ENCODE measurements around the gene GSX2.

The GSX2 gene

GRCh38 chr4:54085284-54085683, 14.7 kb upstream of the GSX2 start:
- no peak overlapping the region for H4K8ac ChIP-seq (ENCODE audit: low read length)
- H3K18ac ChIP-seq (ENCODE audit: low read depth in 1 of 2, low read length in 2 of 2): no peak overlapping the region
- WGBS: 55% methylated on average over 3 of the region's 3 CpGs
- no peaks in the 10 kb centered on the region for H3K9me3 ChIP-seq (ENCODE audit: control insufficient read depth, low read length)
- H2BK5ac ChIP-seq (ENCODE audit: low read depth, low read length, poor library complexity, severe bottlenecking): no peak overlapping the region
- H3K4ac ChIP-seq (ENCODE audit: low read depth in 1 of 2, low read length in 2 of 2): no peak overlapping the region
- peak overlapping the region; percentile 53 for H3K27ac ChIP-seq (ENCODE audit: low read length, poor library complexity, severe bottlenecking)
- H2BK12ac ChIP-seq (ENCODE audit: low read length in 2 of 2): peak overlapping the region in 1 of 2 experiments; percentile 38
- H3K23ac ChIP-seq (ENCODE audit: low read length in 2 of 2): no peak overlapping the region
- H3K9ac ChIP-seq (ENCODE audit: low read length): peak overlapping the region; percentile 80
- H3K14ac ChIP-seq (ENCODE audit: low read length in 2 of 2): no peak overlapping the region
- H3K36me3 ChIP-seq (ENCODE audit: control insufficient read depth in 1 of 2, insufficient read depth in 2 of 2, low read depth in 1 of 2, low read length in 2 of 2): no peaks in the 10 kb centered on the region
- H3K79me1 ChIP-seq (replicated peaks; ENCODE audit: low read length, poor library complexity, severe bottlenecking): no peaks in the 10 kb centered on the region
- no peaks in the 10 kb centered on the region for H3K27me3 ChIP-seq (ENCODE audit: control insufficient read depth in 1 of 2, insufficient read depth in 1 of 2, low read length in 2 of 2)
- H3K4me2 ChIP-seq (ENCODE audit: low read length, poor library complexity, severe bottlenecking): no peak overlapping the region
- peak; percentile 89 for DNase-seq
- H4K91ac ChIP-seq (ENCODE audit: low read length): no peak overlapping the region
- no peak overlapping the region for H2AK5ac ChIP-seq (ENCODE audit: low read length, severe bottlenecking)
- no peak overlapping the region for H2BK120ac ChIP-seq (ENCODE audit: low read depth, low read length)
- no peaks in the 10 kb centered on the region for H3K4me1 ChIP-seq (ENCODE audit: control insufficient read depth, insufficient read depth, low read depth, low read length)
- H2AFZ ChIP-seq (ENCODE audit: low read depth, low read length): no peak overlapping the region
- H3K4me3 ChIP-seq (ENCODE audit: insufficient read depth in 1 of 2, low read depth in 1 of 2, low read length in 2 of 2): no peak overlapping the region
- H2BK15ac ChIP-seq (ENCODE audit: low read depth, poor library complexity, severe bottlenecking): no peak overlapping the region

- no peak for DNase-seq
- Histone ChIP-seq H2BK12ac (ENCODE audit: low read length in 2 of 2) (no peak overlapping the region), H3K23ac (ENCODE audit: low read length in 2 of 2) (no peak overlapping the region), H2AK5ac (ENCODE audit: low read length, severe bottlenecking) (no peak overlapping the region), H2BK120ac (ENCODE audit: low read depth, low read length) (no peak overlapping the region), H2BK5ac (ENCODE audit: low read depth, low read length, poor library complexity, severe bottlenecking) (no peak overlapping the region), H3K9ac (ENCODE audit: low read length) (no peak overlapping the region), H3K27ac (ENCODE audit: low read length, poor library complexity, severe bottlenecking) (no peak overlapping the region), H2BK15ac (ENCODE audit: low read depth, poor library complexity, severe bottlenecking) (no peak overlapping the region), H3K4me2 (ENCODE audit: low read length, poor library complexity, severe bottlenecking) (no peak overlapping the region), H3K4me3 (ENCODE audit: insufficient read depth in 1 of 2, low read depth in 1 of 2, low read length in 2 of 2) (no peak overlapping the region), H4K8ac (ENCODE audit: low read length) (no peak overlapping the region), H3K79me1 (replicated peaks; ENCODE audit: low read length, poor library complexity, severe bottlenecking) (no peaks in the 10 kb centered on the region), H4K91ac (ENCODE audit: low read length) (no peak overlapping the region), H2AFZ (ENCODE audit: low read depth, low read length) (no peak overlapping the region), H3K18ac (ENCODE audit: low read depth in 1 of 2, low read length in 2 of 2) (no peak overlapping the region), H3K4me1 (ENCODE audit: control insufficient read depth, insufficient read depth, low read depth, low read length) (peaks cover 14% of the 10 kb centered on the region), H3K4ac (ENCODE audit: low read depth in 1 of 2, low read length in 2 of 2) (no peak overlapping the region), H3K27me3 (ENCODE audit: control insufficient read depth in 1 of 2, insufficient read depth in 1 of 2, low read length in 2 of 2) (peaks cover 15 to 27% of the 10 kb centered on the region in 2 experiments), H3K14ac (ENCODE audit: low read length in 2 of 2) (no peak overlapping the region), H3K9me3 (ENCODE audit: control insufficient read depth, low read length) (no peaks in the 10 kb centered on the region), H3K36me3 (ENCODE audit: control insufficient read depth in 1 of 2, insufficient read depth in 2 of 2, low read depth in 1 of 2, low read length in 2 of 2) (no peaks in the 10 kb centered on the region)
- 100% methylated on average over 1 of the region's 1 CpG for WGBS
Observed at GRCh38 chr4:54089875-54090274, 10.1 kb upstream of the GSX2 start.

- H2BK120ac ChIP-seq (ENCODE audit: low read depth, low read length): no peak overlapping the region
- H2AFZ ChIP-seq (ENCODE audit: low read depth, low read length): no peak overlapping the region
- H2AK5ac ChIP-seq (ENCODE audit: low read length, severe bottlenecking): no peak overlapping the region
- no peak overlapping the region for H2BK5ac ChIP-seq (ENCODE audit: low read depth, low read length, poor library complexity, severe bottlenecking)
- H3K9ac ChIP-seq (ENCODE audit: low read length): no peak overlapping the region
- H4K91ac ChIP-seq (ENCODE audit: low read length): no peak overlapping the region
- peaks cover 14% of the 10 kb centered on the region for H3K4me1 ChIP-seq (ENCODE audit: control insufficient read depth, insufficient read depth, low read depth, low read length)
- no peaks in the 10 kb centered on the region for H3K79me1 ChIP-seq (replicated peaks; ENCODE audit: low read length, poor library complexity, severe bottlenecking)
- no peak overlapping the region for H2BK12ac ChIP-seq (ENCODE audit: low read length in 2 of 2)
- no peak overlapping the region for H3K18ac ChIP-seq (ENCODE audit: low read depth in 1 of 2, low read length in 2 of 2)
- H3K27ac ChIP-seq (ENCODE audit: low read length, poor library complexity, severe bottlenecking): no peak overlapping the region
- no peak overlapping the region for H3K4me2 ChIP-seq (ENCODE audit: low read length, poor library complexity, severe bottlenecking)
- H3K36me3 ChIP-seq (ENCODE audit: control insufficient read depth in 1 of 2, insufficient read depth in 2 of 2, low read depth in 1 of 2, low read length in 2 of 2): no peaks in the 10 kb centered on the region
- no peak overlapping the region for H2BK15ac ChIP-seq (ENCODE audit: low read depth, poor library complexity, severe bottlenecking)
- 94% methylated on average over 3 of the region's 8 CpGs for WGBS
- no peak overlapping the region for H3K23ac ChIP-seq (ENCODE audit: low read length in 2 of 2)
- no peak overlapping the region for H3K14ac ChIP-seq (ENCODE audit: low read length in 2 of 2)
- H3K4ac ChIP-seq (ENCODE audit: low read depth in 1 of 2, low read length in 2 of 2): no peak overlapping the region
- H4K8ac ChIP-seq (ENCODE audit: low read length): no peak overlapping the region
- H3K4me3 ChIP-seq (ENCODE audit: insufficient read depth in 1 of 2, low read depth in 1 of 2, low read length in 2 of 2): peak overlapping the region in 1 of 2 experiments; percentile 88
- H3K9me3 ChIP-seq (ENCODE audit: control insufficient read depth, low read length): no peaks in the 10 kb centered on the region
- DNase-seq: no peak
- peaks cover 20 to 33% of the 10 kb centered on the region in 2 experiments for H3K27me3 ChIP-seq (ENCODE audit: control insufficient read depth in 1 of 2, insufficient read depth in 1 of 2, low read length in 2 of 2)
Observed at GRCh38 chr4:54090404-54090803, 9.6 kb upstream of the GSX2 start.

GRCh38 chr4:54090804-54091623, 8.9 kb upstream of the GSX2 start:
- Histone ChIP-seq H3K4me2 (ENCODE audit: low read length, poor library complexity, severe bottlenecking) (peak overlapping the region; percentile 94), H3K36me3 (ENCODE audit: control insufficient read depth in 1 of 2, insufficient read depth in 2 of 2, low read depth in 1 of 2, low read length in 2 of 2) (no peaks in the 10 kb centered on the region), H3K9me3 (ENCODE audit: control insufficient read depth, low read length) (no peaks in the 10 kb centered on the region), H2BK15ac (ENCODE audit: low read depth, poor library complexity, severe bottlenecking) (no peak overlapping the region), H3K9ac (ENCODE audit: low read length) (peak overlapping the region; percentile 77), H3K18ac (ENCODE audit: low read depth in 1 of 2, low read length in 2 of 2) (peak overlapping the region in 1 of 2 experiments; percentile 6), H3K14ac (ENCODE audit: low read length in 2 of 2) (no peak overlapping the region), H2AFZ (ENCODE audit: low read depth, low read length) (no peak overlapping the region), H3K4me1 (ENCODE audit: control insufficient read depth, insufficient read depth, low read depth, low read length) (peaks cover 14% of the 10 kb centered on the region), H2AK5ac (ENCODE audit: low read length, severe bottlenecking) (no peak overlapping the region), H3K27me3 (ENCODE audit: control insufficient read depth in 1 of 2, insufficient read depth in 1 of 2, low read length in 2 of 2) (peaks cover 24 to 39% of the 10 kb centered on the region in 2 experiments), H3K27ac (ENCODE audit: low read length, poor library complexity, severe bottlenecking) (peak overlapping the region; percentile 16), H3K4me3 (ENCODE audit: insufficient read depth in 1 of 2, low read depth in 1 of 2, low read length in 2 of 2) (peak overlapping the region; percentile 23 to 88), H4K91ac (ENCODE audit: low read length) (no peak overlapping the region), H2BK12ac (ENCODE audit: low read length in 2 of 2) (no peak overlapping the region), H2BK5ac (ENCODE audit: low read depth, low read length, poor library complexity, severe bottlenecking) (no peak overlapping the region), H3K79me1 (replicated peaks; ENCODE audit: low read length, poor library complexity, severe bottlenecking) (no peaks in the 10 kb centered on the region), H3K4ac (ENCODE audit: low read depth in 1 of 2, low read length in 2 of 2) (peak overlapping the region in 1 of 2 experiments; percentile 44), H3K23ac (ENCODE audit: low read length in 2 of 2) (no peak overlapping the region), H2BK120ac (ENCODE audit: low read depth, low read length) (no peak overlapping the region), H4K8ac (ENCODE audit: low read length) (peak overlapping the region; percentile 5)
- WGBS: 22% methylated on average over 27 of the region's 27 CpGs
- DNase-seq: peak; percentile 46

Data from mesenchymal stem cell (in vitro differentiated cells and primary cell).